Measurements from ENCODE around the gene DHX36. TPM values are rescaled to one million over a fixed set of nuclear protein-coding genes. Genes with fewer than 3 reads are reported as not detected.

DHX36 gene
- total RNA-seq, 1 experiment from 2014 or later = 117 TPM

DNA sequence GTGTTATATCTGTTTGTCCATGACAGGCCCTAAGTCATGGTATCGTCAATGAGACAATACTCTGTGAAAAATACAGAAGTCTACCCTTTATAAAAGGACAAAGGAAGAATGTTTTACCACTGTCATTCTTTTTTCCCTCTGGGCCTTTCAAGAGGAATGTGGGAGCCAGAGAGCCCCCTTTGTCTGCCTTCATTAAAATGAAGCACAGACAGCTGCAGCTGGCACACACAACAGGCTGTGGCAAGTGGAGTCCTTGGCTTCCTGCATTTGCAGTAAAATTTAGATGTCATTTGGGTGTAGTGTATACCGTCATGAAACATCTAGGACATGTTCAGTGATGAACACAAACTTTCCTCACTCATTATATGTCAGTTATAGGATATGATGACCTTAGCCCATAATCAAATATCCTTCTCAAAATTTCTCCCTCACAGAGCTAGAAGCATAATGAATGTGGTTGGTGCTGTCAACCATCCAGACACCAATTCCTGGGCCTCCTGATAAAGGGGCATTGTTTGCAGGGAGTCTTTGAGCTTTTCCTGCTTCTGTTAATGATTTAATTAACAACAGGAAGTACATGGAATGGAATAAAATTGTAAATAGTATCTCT, 76.4 kb downstream of the DHX36 start:
- H3K4me2 ChIP-seq (ENCODE audit: low read depth, low read length, poor library complexity, severe bottlenecking) = no peak overlapping the region
- no peaks in the 10 kb centered on the region for H3K9me3 ChIP-seq (ENCODE audit: low read length)
- H3K36me3 ChIP-seq (ENCODE audit: insufficient read depth, low read length) = peaks cover 26% of the 10 kb centered on the region
- no peaks in the 10 kb centered on the region for H3K27me3 ChIP-seq (ENCODE audit: low read length)
- no peaks in the 10 kb centered on the region for H3K9me2 ChIP-seq (replicated peaks; ENCODE audit: insufficient read depth, low read length)
- no peak overlapping the region for H3K4me3 ChIP-seq (ENCODE audit: low read length)
- H3K79me2 ChIP-seq (ENCODE audit: low read length) = no peaks in the 10 kb centered on the region
- no peaks in the 10 kb centered on the region for H4K20me1 ChIP-seq (ENCODE audit: insufficient read depth, low read depth, low read length)
- no peaks in the 10 kb centered on the region for H3K4me1 ChIP-seq (ENCODE audit: low read length)
- H2AFZ ChIP-seq (ENCODE audit: low read length) = no peak overlapping the region
- H3K9ac ChIP-seq (ENCODE audit: low read length) = no peak overlapping the region
- DNase-seq = peak; percentile 21
- no peak overlapping the region for H3K27ac ChIP-seq (ENCODE audit: low read length)

DNA sequence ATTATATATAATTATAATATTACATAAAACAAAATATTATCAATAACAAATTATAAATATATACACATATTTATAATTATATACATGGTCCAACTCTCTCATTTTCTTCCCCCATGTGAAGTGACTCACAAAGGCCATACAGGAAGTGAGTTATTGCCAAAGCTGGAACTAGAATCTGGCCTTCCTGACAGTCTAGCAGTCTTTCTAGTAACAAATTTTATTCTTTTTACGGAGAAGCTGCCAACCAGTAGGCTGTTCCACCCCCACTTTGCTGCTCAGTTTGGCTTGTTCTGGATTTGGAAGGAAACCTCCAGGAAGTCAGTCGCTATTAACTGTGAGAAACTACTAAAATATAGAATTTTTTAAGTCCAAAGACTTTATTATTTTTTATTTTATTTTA, 79.6 kb downstream of the DHX36 start:
- no peaks in the 10 kb centered on the region for H3K36me3 ChIP-seq (ENCODE audit: insufficient read depth, low read length)
- no peak overlapping the region for H2AFZ ChIP-seq (ENCODE audit: low read length)
- H3K9me3 ChIP-seq (ENCODE audit: low read length) = no peaks in the 10 kb centered on the region
- no peak overlapping the region for H3K9ac ChIP-seq (ENCODE audit: low read length)
- no peaks in the 10 kb centered on the region for H3K9me2 ChIP-seq (replicated peaks; ENCODE audit: insufficient read depth, low read length)
- DNase-seq = peak; percentile 34
- no peak overlapping the region for H3K4me2 ChIP-seq (ENCODE audit: low read depth, low read length, poor library complexity, severe bottlenecking)
- H3K4me1 ChIP-seq (ENCODE audit: low read length) = no peaks in the 10 kb centered on the region
- no peaks in the 10 kb centered on the region for H3K27me3 ChIP-seq (ENCODE audit: low read length)
- no peaks in the 10 kb centered on the region for H3K79me2 ChIP-seq (ENCODE audit: low read length)
- H4K20me1 ChIP-seq (ENCODE audit: insufficient read depth, low read depth, low read length) = no peaks in the 10 kb centered on the region
- H3K4me3 ChIP-seq (ENCODE audit: low read length) = no peak overlapping the region
- H3K27ac ChIP-seq (ENCODE audit: low read length) = no peak overlapping the region

DNA sequence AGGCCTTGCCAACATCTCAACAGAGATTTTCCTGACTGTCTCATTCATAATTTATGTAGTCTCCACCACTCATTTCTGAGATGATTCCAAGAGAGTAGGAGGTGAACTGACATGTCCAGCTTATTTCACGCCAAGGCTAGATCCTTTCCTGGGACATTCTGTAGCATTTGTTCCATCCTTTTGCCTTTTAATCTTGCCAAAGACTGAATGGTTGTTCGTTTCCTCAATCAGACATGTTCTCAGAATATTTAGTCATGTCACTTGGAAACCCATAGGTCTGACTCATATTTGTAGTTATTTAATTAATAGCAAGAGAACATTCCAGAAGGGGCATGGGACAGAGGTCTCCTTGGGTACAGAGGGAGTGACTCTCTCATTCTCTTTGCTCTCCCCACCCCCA, 80.9 kb downstream of the DHX36 start:
- Histone ChIP-seq H3K9me2 (replicated peaks; ENCODE audit: insufficient read depth, low read length) (no peaks in the 10 kb centered on the region), H4K20me1 (ENCODE audit: insufficient read depth, low read depth, low read length) (no peaks in the 10 kb centered on the region), H3K79me2 (ENCODE audit: low read length) (no peaks in the 10 kb centered on the region), H3K36me3 (ENCODE audit: insufficient read depth, low read length) (no peaks in the 10 kb centered on the region), H3K9ac (ENCODE audit: low read length) (no peak overlapping the region), H2AFZ (ENCODE audit: low read length) (no peak overlapping the region), H3K27me3 (ENCODE audit: low read length) (no peaks in the 10 kb centered on the region), H3K4me3 (ENCODE audit: low read length) (no peak overlapping the region), H3K4me2 (ENCODE audit: low read depth, low read length, poor library complexity, severe bottlenecking) (no peak overlapping the region), H3K27ac (ENCODE audit: low read length) (no peak overlapping the region), H3K9me3 (ENCODE audit: low read length) (no peaks in the 10 kb centered on the region), H3K4me1 (ENCODE audit: low read length) (no peaks in the 10 kb centered on the region)
- no peak for DNase-seq

DNA sequence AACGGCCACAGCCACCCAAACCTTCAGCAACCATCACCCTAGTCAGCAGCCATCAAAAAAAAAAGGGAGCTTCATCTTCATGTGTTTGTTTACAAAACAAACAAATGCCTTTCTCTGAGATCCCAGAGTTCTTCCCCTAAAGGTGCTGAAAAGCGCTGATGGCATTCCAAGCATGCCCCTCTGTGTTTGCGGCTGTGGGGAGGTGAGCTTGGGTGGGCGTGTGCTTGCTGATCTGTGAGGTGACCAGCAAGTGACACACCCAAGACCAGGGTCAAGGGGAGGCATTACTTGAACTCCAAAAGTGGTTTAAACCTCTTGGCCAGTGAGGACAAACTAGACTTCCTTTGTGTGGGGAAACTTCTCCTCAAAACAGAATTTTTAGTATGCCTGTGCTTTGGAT, 81.5 kb downstream of the DHX36 start:
- H3K27ac ChIP-seq (ENCODE audit: low read length) = no peak overlapping the region
- H3K9me2 ChIP-seq (replicated peaks; ENCODE audit: insufficient read depth, low read length) = no peaks in the 10 kb centered on the region
- H3K9me3 ChIP-seq (ENCODE audit: low read length) = no peaks in the 10 kb centered on the region
- no peaks in the 10 kb centered on the region for H3K4me1 ChIP-seq (ENCODE audit: low read length)
- H4K20me1 ChIP-seq (ENCODE audit: insufficient read depth, low read depth, low read length) = no peaks in the 10 kb centered on the region
- H3K9ac ChIP-seq (ENCODE audit: low read length) = no peak overlapping the region
- no peak overlapping the region for H3K4me3 ChIP-seq (ENCODE audit: low read length)
- H3K79me2 ChIP-seq (ENCODE audit: low read length) = no peaks in the 10 kb centered on the region
- no peak overlapping the region for H2AFZ ChIP-seq (ENCODE audit: low read length)
- no peak overlapping the region for H3K4me2 ChIP-seq (ENCODE audit: low read depth, low read length, poor library complexity, severe bottlenecking)
- no peaks in the 10 kb centered on the region for H3K36me3 ChIP-seq (ENCODE audit: insufficient read depth, low read length)
- DNase-seq = no peak
- no peaks in the 10 kb centered on the region for H3K27me3 ChIP-seq (ENCODE audit: low read length)

DNA sequence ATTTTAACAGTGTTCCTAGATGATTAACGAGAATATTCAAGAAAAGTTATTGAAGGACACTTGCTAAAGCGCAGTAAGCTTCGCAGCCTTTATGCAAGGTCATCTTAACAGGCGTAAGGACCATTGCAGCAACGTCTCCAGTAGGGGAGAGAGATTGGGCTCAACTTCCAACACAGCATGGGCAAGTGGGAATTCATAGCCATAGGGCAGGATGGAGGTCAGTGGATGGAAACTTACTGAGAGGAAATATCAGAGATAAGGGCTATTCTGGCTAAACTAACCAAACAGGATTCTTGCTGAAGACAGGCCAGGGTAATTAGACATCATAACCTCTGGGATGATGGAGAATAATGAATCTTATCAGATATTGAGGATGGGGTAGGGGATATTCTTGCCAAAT, 82.8 kb downstream of the DHX36 start:
- no peak overlapping the region for H2AFZ ChIP-seq (ENCODE audit: low read length)
- H3K9ac ChIP-seq (ENCODE audit: low read length) = no peak overlapping the region
- no peak overlapping the region for H3K27ac ChIP-seq (ENCODE audit: low read length)
- no peaks in the 10 kb centered on the region for H4K20me1 ChIP-seq (ENCODE audit: insufficient read depth, low read depth, low read length)
- no peak overlapping the region for H3K4me2 ChIP-seq (ENCODE audit: low read depth, low read length, poor library complexity, severe bottlenecking)
- H3K4me1 ChIP-seq (ENCODE audit: low read length) = no peaks in the 10 kb centered on the region
- H3K9me3 ChIP-seq (ENCODE audit: low read length) = no peaks in the 10 kb centered on the region
- no peaks in the 10 kb centered on the region for H3K79me2 ChIP-seq (ENCODE audit: low read length)
- H3K9me2 ChIP-seq (replicated peaks; ENCODE audit: insufficient read depth, low read length) = no peaks in the 10 kb centered on the region
- H3K36me3 ChIP-seq (ENCODE audit: insufficient read depth, low read length) = no peaks in the 10 kb centered on the region
- DNase-seq = peak; percentile 26
- H3K4me3 ChIP-seq (ENCODE audit: low read length) = no peak overlapping the region
- H3K27me3 ChIP-seq (ENCODE audit: low read length) = no peaks in the 10 kb centered on the region

DNA sequence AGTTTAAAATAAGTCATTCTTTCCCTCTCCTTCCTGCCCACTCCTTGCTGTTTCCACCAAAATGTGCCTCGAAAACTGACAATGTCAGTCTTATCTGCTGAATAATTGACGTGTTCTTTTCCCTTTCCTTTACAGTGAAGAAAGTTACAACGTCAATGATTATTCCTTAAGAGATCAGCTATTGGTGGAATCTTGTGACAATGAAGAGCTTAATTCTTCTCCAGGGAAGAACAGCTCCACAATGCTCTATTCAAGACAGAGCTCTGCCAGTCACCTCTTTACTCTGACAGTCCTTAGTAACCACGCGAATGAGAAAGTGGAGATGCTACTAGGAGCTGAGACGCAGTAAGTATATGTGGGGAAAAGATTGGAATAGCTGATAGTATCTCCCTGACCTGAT, 84.1 kb downstream of the DHX36 start:
- H3K27ac ChIP-seq (ENCODE audit: low read length) = no peak overlapping the region

DNA sequence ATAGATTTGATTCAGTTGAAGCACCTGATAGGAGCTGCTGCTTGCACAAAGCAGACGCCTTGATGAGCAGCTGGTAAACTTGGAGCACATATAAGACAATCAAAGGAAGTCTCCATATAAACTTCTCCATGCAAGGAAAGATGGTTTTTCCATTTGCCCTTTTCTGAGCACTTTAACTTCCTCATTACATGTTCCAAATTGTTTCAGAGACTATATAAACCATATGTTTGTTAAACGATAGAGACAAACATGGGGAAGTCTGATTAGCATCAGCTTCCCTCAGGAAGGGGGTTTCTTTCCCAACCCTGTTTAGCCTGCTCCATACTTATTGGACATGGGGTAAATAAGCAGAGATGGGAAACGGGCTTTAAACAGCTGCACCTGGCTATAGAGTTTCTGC, 88.0 kb downstream of the DHX36 start:
- Histone ChIP-seq H3K4me1 (ENCODE audit: low read length) (no peaks in the 10 kb centered on the region), H3K9me3 (ENCODE audit: low read length) (no peaks in the 10 kb centered on the region), H3K9ac (ENCODE audit: low read length) (no peak overlapping the region), H3K27ac (ENCODE audit: low read length) (no peak overlapping the region), H3K9me2 (replicated peaks; ENCODE audit: insufficient read depth, low read length) (no peaks in the 10 kb centered on the region), H3K4me3 (ENCODE audit: low read length) (no peak overlapping the region), H3K79me2 (ENCODE audit: low read length) (no peaks in the 10 kb centered on the region), H3K4me2 (ENCODE audit: low read depth, low read length, poor library complexity, severe bottlenecking) (no peak overlapping the region), H3K36me3 (ENCODE audit: insufficient read depth, low read length) (no peaks in the 10 kb centered on the region), H4K20me1 (ENCODE audit: insufficient read depth, low read depth, low read length) (no peaks in the 10 kb centered on the region), H2AFZ (ENCODE audit: low read length) (no peak overlapping the region), H3K27me3 (ENCODE audit: low read length) (no peaks in the 10 kb centered on the region)
- DNase-seq = no peak

More for the DNA sequence above, 84.1 kb downstream of the DHX36 start:
- Histone ChIP-seq H3K36me3 (ENCODE audit: insufficient read depth, low read length) (no peaks in the 10 kb centered on the region), H4K20me1 (ENCODE audit: insufficient read depth, low read depth, low read length) (no peaks in the 10 kb centered on the region), H3K4me2 (ENCODE audit: low read depth, low read length, poor library complexity, severe bottlenecking) (no peak overlapping the region), H3K27me3 (ENCODE audit: low read length) (no peaks in the 10 kb centered on the region), H2AFZ (ENCODE audit: low read length) (no peak overlapping the region), H3K9ac (ENCODE audit: low read length) (no peak overlapping the region), H3K9me2 (replicated peaks; ENCODE audit: insufficient read depth, low read length) (no peaks in the 10 kb centered on the region), H3K4me1 (ENCODE audit: low read length) (no peaks in the 10 kb centered on the region), H3K9me3 (ENCODE audit: low read length) (no peaks in the 10 kb centered on the region), H3K79me2 (ENCODE audit: low read length) (no peaks in the 10 kb centered on the region), H3K4me3 (ENCODE audit: low read length) (no peak overlapping the region)
- DNase-seq = no peak

DNA sequence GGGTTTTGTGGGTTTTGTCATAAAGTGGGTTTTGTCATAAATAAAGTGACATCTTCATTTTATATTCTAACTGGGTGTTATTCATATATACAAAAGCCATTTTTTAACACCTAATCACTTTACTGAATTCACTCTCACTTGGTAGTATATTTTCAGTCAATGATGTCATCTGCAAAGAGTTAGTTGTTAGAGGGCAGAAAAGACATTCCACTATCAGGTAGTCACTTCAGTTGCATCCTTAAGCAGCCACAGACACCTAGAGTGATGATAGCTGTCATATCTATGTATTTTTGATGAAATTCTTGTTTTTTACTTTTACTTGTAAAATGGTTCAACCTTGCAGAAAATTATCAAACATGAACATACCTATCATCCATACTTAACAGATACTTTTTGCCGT, 89.0 kb downstream of the DHX36 start:
- H2AFZ ChIP-seq (ENCODE audit: low read length) = no peak overlapping the region
- no peaks in the 10 kb centered on the region for H3K9me2 ChIP-seq (replicated peaks; ENCODE audit: insufficient read depth, low read length)
- H3K4me1 ChIP-seq (ENCODE audit: low read length) = no peaks in the 10 kb centered on the region
- no peak overlapping the region for H3K27ac ChIP-seq (ENCODE audit: low read length)
- H3K36me3 ChIP-seq (ENCODE audit: insufficient read depth, low read length) = no peaks in the 10 kb centered on the region
- H3K9me3 ChIP-seq (ENCODE audit: low read length) = no peaks in the 10 kb centered on the region
- H3K4me3 ChIP-seq (ENCODE audit: low read length) = no peak overlapping the region
- no peak overlapping the region for H3K9ac ChIP-seq (ENCODE audit: low read length)
- H3K79me2 ChIP-seq (ENCODE audit: low read length) = no peaks in the 10 kb centered on the region
- H3K4me2 ChIP-seq (ENCODE audit: low read depth, low read length, poor library complexity, severe bottlenecking) = no peak overlapping the region
- DNase-seq = no peak
- no peaks in the 10 kb centered on the region for H3K27me3 ChIP-seq (ENCODE audit: low read length)
- no peaks in the 10 kb centered on the region for H4K20me1 ChIP-seq (ENCODE audit: insufficient read depth, low read depth, low read length)

DNA sequence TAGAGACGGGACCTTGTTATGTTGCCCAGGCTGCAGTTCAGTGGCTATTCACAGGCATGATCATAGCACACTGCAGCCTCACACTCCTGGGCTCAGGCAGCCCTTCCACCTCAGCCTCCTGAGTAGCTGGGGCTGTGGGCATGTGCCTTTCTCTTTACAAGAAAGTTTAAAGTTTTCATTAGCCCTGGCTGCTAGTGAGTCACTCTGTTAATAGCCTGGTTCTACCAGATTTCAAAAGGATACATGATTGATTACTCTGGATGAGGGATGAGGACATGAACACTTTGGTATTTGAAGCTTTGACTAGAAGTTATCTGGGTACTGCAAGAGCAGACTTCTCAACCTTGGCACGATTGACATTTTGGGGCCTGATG, 95.1 kb downstream of the DHX36 start:
- H3K4me3 ChIP-seq (ENCODE audit: low read length) = no peak overlapping the region

More for the DNA sequence above, 95.1 kb downstream of the DHX36 start:
- no peaks in the 10 kb centered on the region for H4K20me1 ChIP-seq (ENCODE audit: insufficient read depth, low read depth, low read length)
- no peaks in the 10 kb centered on the region for H3K9me2 ChIP-seq (replicated peaks; ENCODE audit: insufficient read depth, low read length)
- no peak overlapping the region for H2AFZ ChIP-seq (ENCODE audit: low read length)
- H3K79me2 ChIP-seq (ENCODE audit: low read length) = no peaks in the 10 kb centered on the region
- no peaks in the 10 kb centered on the region for H3K36me3 ChIP-seq (ENCODE audit: insufficient read depth, low read length)
- H3K9ac ChIP-seq (ENCODE audit: low read length) = no peak overlapping the region
- H3K4me2 ChIP-seq (ENCODE audit: low read depth, low read length, poor library complexity, severe bottlenecking) = no peak overlapping the region
- H3K4me1 ChIP-seq (ENCODE audit: low read length) = no peaks in the 10 kb centered on the region
- no peaks in the 10 kb centered on the region for H3K9me3 ChIP-seq (ENCODE audit: low read length)
- no peak overlapping the region for H3K27ac ChIP-seq (ENCODE audit: low read length)
- DNase-seq = no peak
- no peaks in the 10 kb centered on the region for H3K27me3 ChIP-seq (ENCODE audit: low read length)
